BLaER1 treated with 17β-estradiol and CSF1 and Interleukin-3, amounts not matched to agents 10 nM and 100 nM (cell line): ENCODE measurements around the gene KCNN1.

Experiments
- H3K27ac ChIP-seq, 11 experiments: shearing (Covaris generic); formaldehyde crosslinking; 2 replicates each; pipeline ENCODE4 v1.8.1; 2022
- H3K27me3 ChIP-seq, 11 experiments: shearing (Covaris generic); formaldehyde crosslinking; 2 replicates each; pipeline ENCODE4 v1.8.1; 2022
- H3K36me3 ChIP-seq, 11 experiments: shearing (Covaris generic); formaldehyde crosslinking; 2 replicates each; pipeline ENCODE4 v1.8.1; 2022
- H3K4me1 ChIP-seq, 10 experiments: shearing (Covaris generic); formaldehyde crosslinking; 2 replicates each; pipeline ENCODE4 v1.8.1; 2022
- H3K4me2 ChIP-seq, 11 experiments: shearing (Covaris generic); formaldehyde crosslinking; 2 replicates each; pipeline ENCODE4 v1.8.1; 2022
- H3K4me3 ChIP-seq, 10 experiments: shearing (Covaris generic); formaldehyde crosslinking; 2 replicates each; pipeline ENCODE4 v1.8.1; 2022
- H3K9ac ChIP-seq, 11 experiments: shearing (Covaris generic); formaldehyde crosslinking; 2 replicates each; pipeline ENCODE4 v1.8.1; 2022
- H3K9me3 ChIP-seq, 11 experiments: shearing (Covaris generic); formaldehyde crosslinking; replicated peaks in 1 of 11; 2 replicates each; pipeline ENCODE4 v1.8.1; 2022
- H4K20me1 ChIP-seq, 11 experiments: shearing (Covaris generic); formaldehyde crosslinking; 2 replicates each; pipeline ENCODE4 v1.8.1; 2022
- Cebpa-rat ChIP-seq, 11 experiments: shearing (Covaris generic); IDR thresholded peaks; 2 replicates each; pipeline ENCODE4 v1.8.1; 2022

KCNN1 gene

GRCh38 chr19:17950310-17951156, 16.4 kb upstream of the KCNN1 start:
- peak overlapping the region; percentile 41 to 68 (median 55) for H3K4me3 ChIP-seq
- peaks cover 60 to 74% (median 69%) of the 10 kb centered on the region in 10 experiments for H3K4me1 ChIP-seq
- peaks cover 0 to 58% (median 34%) of the 10 kb centered on the region in 11 experiments; a peak in 17 of 22 replicates for H4K20me1 ChIP-seq
- H3K9me3 ChIP-seq = no peaks in the 10 kb centered on the region
- peaks cover 66 to 73% (median 68%) of the 10 kb centered on the region in 11 experiments for H3K27me3 ChIP-seq
- no peak overlapping the region for H3K27ac ChIP-seq
- 0 out of 22 replicates have a peak, but pooled peaks cover 0 to 1% (median 0%) of the 10 kb centered on the region in 11 experiments for H3K36me3 ChIP-seq
- peak overlapping the region; percentile 83 to 98 (median 94) for H3K4me2 ChIP-seq
- peak overlapping the region in 10 of 11 experiments; percentile 7 to 59 (median 52); a peak in 18 of 22 replicates for H3K9ac ChIP-seq
- TF ChIP-seq Cebpa-rat (IDR thresholded peaks at IDR 0.05) = no peak

DNA sequence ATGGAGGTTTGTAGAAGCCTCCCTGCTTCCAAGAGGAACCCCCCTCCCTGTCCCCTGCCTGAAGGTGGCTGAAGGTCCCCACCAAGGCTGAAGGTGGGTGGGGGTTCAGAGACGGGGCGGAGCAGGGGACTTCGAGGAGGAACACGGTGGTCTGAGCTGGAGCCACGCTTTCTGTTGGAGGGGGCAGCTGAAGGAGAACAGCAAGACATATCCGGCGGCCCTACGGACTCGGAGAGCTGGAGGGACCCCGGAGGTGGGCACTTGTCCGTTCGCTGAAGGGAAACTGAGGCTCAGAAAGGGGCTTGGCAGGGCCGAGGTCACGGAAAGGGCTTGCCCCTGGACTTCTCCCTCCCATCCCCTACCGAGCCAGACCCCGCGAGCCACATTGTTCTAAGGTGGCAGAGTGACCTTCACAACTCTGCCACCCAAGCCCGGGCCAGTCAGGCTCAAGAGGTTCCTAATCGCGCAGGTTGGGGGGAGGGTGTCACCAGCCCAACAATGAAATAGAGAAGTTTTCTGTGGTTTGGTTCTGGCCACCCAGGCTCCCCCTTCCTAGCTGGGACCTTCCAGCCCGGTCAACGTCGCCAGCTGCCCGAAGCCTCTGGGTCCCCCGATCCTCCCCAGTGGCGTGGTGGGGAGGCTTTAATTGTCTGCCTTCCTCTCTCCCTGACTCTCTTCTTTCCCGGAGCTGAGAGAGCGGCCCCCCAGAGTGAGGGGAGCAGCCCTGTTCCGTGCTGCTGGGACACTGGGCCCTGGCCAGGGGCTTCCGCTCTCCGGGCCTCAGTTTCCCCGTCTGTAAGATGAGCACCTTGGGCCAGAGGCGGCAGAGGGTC, 15.5 kb upstream of the KCNN1 start:
- Histone ChIP-seq H3K36me3 (no peaks in the 10 kb centered on the region), H3K9ac (peak overlapping the region in 9 of 11 experiments; percentile 13 to 59 (median 54); a peak in 14 of 22 replicates), H3K27ac (no peak overlapping the region), H3K4me2 (peak overlapping the region; percentile 83 to 98 (median 94)), H3K4me3 (peak overlapping the region; percentile 41 to 68 (median 55)), H3K4me1 (peaks cover 60 to 66% (median 63%) of the 10 kb centered on the region in 10 experiments), H3K27me3 (peaks cover 68 to 79% (median 75%) of the 10 kb centered on the region in 11 experiments), H4K20me1 (peaks cover 0 to 58% (median 34%) of the 10 kb centered on the region in 11 experiments; a peak in 17 of 22 replicates), H3K9me3 (no peaks in the 10 kb centered on the region)
- no peak for TF ChIP-seq Cebpa-rat (IDR thresholded peaks at IDR 0.05)

- no peak for TF ChIP-seq Cebpa-rat (IDR thresholded peaks at IDR 0.05)
- Histone ChIP-seq H3K4me2 (peak overlapping the region; percentile 83 to 98 (median 94)), H3K4me1 (peaks cover 52 to 57% (median 55%) of the 10 kb centered on the region in 10 experiments)
Observed at GRCh38 chr19:17951990-17952976, 14.6 kb upstream of the KCNN1 start.

GRCh38 chr19:17953316-17953801, 13.5 kb upstream of the KCNN1 start:
- Histone ChIP-seq H3K9me3 (no peaks in the 10 kb centered on the region), H3K4me2 (peak overlapping the region; percentile 83 to 98 (median 94); a peak in 19 of 22 replicates), H3K9ac (no peak overlapping the region), H3K27me3 (peaks cover 71 to 93% (median 88%) of the 10 kb centered on the region in 11 experiments), H4K20me1 (peaks cover 0 to 58% (median 34%) of the 10 kb centered on the region in 11 experiments; a peak in 17 of 22 replicates), H3K36me3 (no peaks in the 10 kb centered on the region), H3K4me1 (peaks cover 49 to 54% (median 52%) of the 10 kb centered on the region in 10 experiments), H3K4me3 (peak overlapping the region in 3 of 10 experiments; percentile 34 to 60 (median 57); a peak in 5 of 20 replicates), H3K27ac (no peak overlapping the region)
- no peak for TF ChIP-seq Cebpa-rat (IDR thresholded peaks at IDR 0.05)

More at GRCh38 chr19:17951990-17952976, 14.6 kb upstream of the KCNN1 start:
- peaks cover 0 to 54% (median 34%) of the 10 kb centered on the region in 11 experiments; a peak in 17 of 22 replicates for H4K20me1 ChIP-seq
- no peak overlapping the region for H3K27ac ChIP-seq
- no peaks in the 10 kb centered on the region for H3K9me3 ChIP-seq
- peak overlapping the region in 6 of 11 experiments; percentile 51 to 59 (median 55); a peak in 9 of 22 replicates for H3K9ac ChIP-seq
- peaks cover 69 to 84% (median 80%) of the 10 kb centered on the region in 11 experiments for H3K27me3 ChIP-seq
- no peaks in the 10 kb centered on the region for H3K36me3 ChIP-seq
- peak overlapping the region; percentile 41 to 68 (median 55); a peak in 19 of 20 replicates for H3K4me3 ChIP-seq

DNA sequence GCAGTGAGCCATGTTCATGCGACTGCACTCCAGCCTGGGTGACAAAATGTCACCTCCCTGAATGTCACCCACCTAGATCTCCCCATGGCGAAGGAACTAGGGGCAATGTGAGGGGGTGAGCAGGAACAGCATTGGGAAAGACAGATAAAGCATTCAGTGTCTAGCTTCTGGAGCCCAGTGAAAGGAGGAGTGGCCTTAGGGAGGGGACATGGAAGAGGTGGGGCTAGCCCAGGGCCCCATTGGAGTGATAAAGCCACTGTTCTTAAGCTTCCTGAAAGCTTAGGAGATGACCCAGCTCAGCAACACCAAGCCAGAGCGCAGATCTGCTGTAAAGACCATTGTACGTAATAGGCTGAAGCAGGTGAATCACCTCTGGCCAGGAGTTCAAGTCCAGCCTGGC, 13.0 kb upstream of the KCNN1 start:
- Histone ChIP-seq H3K27me3 (peaks cover 68 to 89% (median 84%) of the 10 kb centered on the region in 11 experiments), H3K27ac (no peak overlapping the region), H4K20me1 (peaks cover 0 to 56% (median 34%) of the 10 kb centered on the region in 11 experiments; a peak in 17 of 22 replicates), H3K4me3 (no peak overlapping the region), H3K4me1 (peaks cover 46 to 50% (median 49%) of the 10 kb centered on the region in 10 experiments), H3K4me2 (no peak overlapping the region; a peak in 1 of 22 replicates), H3K36me3 (no peaks in the 10 kb centered on the region), H3K9me3 (no peaks in the 10 kb centered on the region), H3K9ac (no peak overlapping the region)
- no peak for TF ChIP-seq Cebpa-rat (IDR thresholded peaks at IDR 0.05)

GRCh38 chr19:17954401-17954800, 12.5 kb upstream of the KCNN1 start:
- H3K4me1 ChIP-seq = peaks cover 41 to 45% (median 43%) of the 10 kb centered on the region in 10 experiments
- H3K27ac ChIP-seq = no peak overlapping the region
- H3K27me3 ChIP-seq = peaks cover 62 to 83% (median 79%) of the 10 kb centered on the region in 11 experiments
- peaks cover 0 to 51% (median 34%) of the 10 kb centered on the region in 11 experiments; a peak in 17 of 22 replicates for H4K20me1 ChIP-seq
- no peak overlapping the region for H3K4me3 ChIP-seq
- no peak for TF ChIP-seq Cebpa-rat (IDR thresholded peaks at IDR 0.05)
- H3K9me3 ChIP-seq = no peaks in the 10 kb centered on the region
- no peak overlapping the region for H3K9ac ChIP-seq
- H3K4me2 ChIP-seq = no peak overlapping the region
- H3K36me3 ChIP-seq = no peaks in the 10 kb centered on the region

DNA sequence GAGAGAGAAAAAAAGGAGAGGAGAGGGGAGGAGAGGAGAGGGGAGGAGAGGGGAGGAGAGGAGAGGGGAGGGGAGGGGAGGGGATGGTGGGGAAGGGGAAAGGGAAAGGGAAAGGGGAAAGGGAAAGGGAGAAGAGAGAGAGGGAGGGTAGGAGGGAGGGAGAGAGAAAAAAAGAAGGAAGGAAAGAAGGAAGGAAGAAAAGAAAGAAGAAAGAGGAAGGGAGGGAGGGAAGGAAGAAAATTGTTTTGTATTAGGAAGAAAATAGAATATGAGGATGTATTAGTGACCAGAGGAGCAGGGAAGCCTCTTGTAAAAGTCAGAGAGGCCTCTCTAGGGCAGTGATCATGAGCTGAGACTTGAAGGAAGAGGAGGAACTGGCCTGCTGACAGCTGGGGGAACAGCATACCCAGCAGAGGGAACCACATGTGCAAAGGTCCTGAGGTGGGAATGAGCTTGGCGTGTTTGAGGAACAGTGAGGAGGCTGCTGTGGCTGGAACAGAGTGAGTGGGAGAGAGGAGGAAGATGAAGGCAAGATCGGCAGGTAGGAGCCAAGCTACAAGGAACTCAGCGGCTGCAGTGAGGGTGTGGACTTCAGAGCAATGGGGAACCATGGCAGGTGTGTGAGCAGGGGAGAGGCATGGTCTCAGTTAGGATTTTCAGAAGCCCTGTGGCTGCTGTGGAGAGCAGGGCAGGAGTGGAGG, 9.6 kb upstream of the KCNN1 start:
- Histone ChIP-seq H3K36me3 (no peaks in the 10 kb centered on the region), H3K4me2 (no peak overlapping the region), H3K4me1 (peaks cover 13 to 21% (median 16%) of the 10 kb centered on the region in 10 experiments), H3K9ac (no peak overlapping the region), H3K27me3 (peaks cover 33 to 55% (median 50%) of the 10 kb centered on the region in 11 experiments), H3K4me3 (no peak overlapping the region), H3K9me3 (no peaks in the 10 kb centered on the region), H4K20me1 (peaks cover 0 to 22% (median 12%) of the 10 kb centered on the region in 11 experiments; a peak in 14 of 22 replicates), H3K27ac (no peak overlapping the region)
- TF ChIP-seq Cebpa-rat (IDR thresholded peaks at IDR 0.05) = no peak
